Kasumi-1 (cell line): Measurements from ENCODE around the gene PPFIA4.

Experiments used
- DNase-seq, 2 experiments: peaks; one replicate each; lab custom pipeline; 2025; lab: John Stamatoyannopoulos, UW

Gene PPFIA4

GRCh38 chr1:203082571-203083462 is 56.5 kb downstream of the PPFIA4 start:
- no peak for DNase-seq

- no peak for DNase-seq
These were observed 57.2 kb downstream of the PPFIA4 start for GRCh38 chr1:203083463-203083921.

- DNase-seq: no peak
These were observed 58.6 kb downstream of the PPFIA4 start for GRCh38 chr1:203084588-203085527.

GRCh38 chr1:203085528-203086406 is 59.5 kb downstream of the PPFIA4 start, which contains the start of gene MYOG:
MYOG (minus strand) TSS chr1:203086012; CDS start chr1:203085961, 51 bp downstream.
- DNase-seq: no peak

GRCh38 chr1:203086992-203087763 is 60.9 kb downstream of the PPFIA4 start:
- no peak for DNase-seq

GRCh38 chr1:203088441-203088840 is 62.1 kb downstream of the PPFIA4 start:
- no peak for DNase-seq

GRCh38 chr1:203089001-203089650 is 62.8 kb downstream of the PPFIA4 start:
- DNase-seq: no peak

GRCh38 chr1:203089651-203090045 is 63.4 kb downstream of the PPFIA4 start:
- no peak for DNase-seq

- DNase-seq: no peak
These were observed 64.3 kb downstream of the PPFIA4 start for GRCh38 chr1:203090421-203091198.

- no peak for DNase-seq
These were observed 64.8 kb downstream of the PPFIA4 start for GRCh38 chr1:203091199-203091477.

- DNase-seq: no peak
These were observed 65.6 kb downstream of the PPFIA4 start for GRCh38 chr1:203091761-203092330.

- DNase-seq: no peak
These were observed 67.6 kb downstream of the PPFIA4 start for GRCh38 chr1:203093754-203094410.

GRCh38 chr1:203095061-203095690 is 68.9 kb downstream of the PPFIA4 start:
- DNase-seq: no peak

- no peak for DNase-seq
These were observed 70.3 kb downstream of the PPFIA4 start for GRCh38 chr1:203096566-203096965.

GRCh38 chr1:203097001-203097400 is 70.7 kb downstream of the PPFIA4 start:
- no peak for DNase-seq

GRCh38 chr1:203098445-203098844 is 72.2 kb downstream of the PPFIA4 start:
- no peak for DNase-seq

- no peak for DNase-seq
These were observed 72.7 kb downstream of the PPFIA4 start for GRCh38 chr1:203098914-203099520.
